Stomach (tissue), 9 donors: ENCODE measurements around the gene FBXL7. TPM values are rescaled to one million over a fixed set of nuclear protein-coding genes. Genes with fewer than 3 reads are reported as not detected.

Experiments
- DNase-seq, 2 donors: peaks; one replicate each; pipeline versions ENCODE4 v3.0.0 to v3.0.0-alpha.2; 2013 to 2019
- H3K27ac ChIP-seq, 5 donors: fragments of 200-600 bp in 4 of 5; sonication (generic) in 4 of 5; one replicate each; pipeline ENCODE4 v1.5.1; 2013 to 2019; ENCODE audit warnings: mild to moderate bottlenecking in 1 of 5, moderate library complexity in 1 of 5
- H3K27me3 ChIP-seq, 3 donors: fragments of 200-600 bp; sonication (generic); one replicate each; pipeline ENCODE4 v1.5.1; 2017 to 2019; ENCODE audit warnings: mixed run types in 1 of 3
- H3K36me3 ChIP-seq, 4 donors: fragments of 200-600 bp; sonication (generic); 1 replicate in 3 of 4; 2 replicates in 1 of 4; pipeline ENCODE4 v1.5.1; 2016 to 2019
- H3K4me1 ChIP-seq, 4 donors: fragments of 200-600 bp; sonication (generic); one replicate each; pipeline ENCODE4 v1.5.1; 2016 to 2019
- H3K4me3 ChIP-seq, 4 donors: fragments of 200-600 bp; sonication (generic) in 3 of 4; one replicate each; pipeline ENCODE4 v1.5.1; 2016 to 2019; ENCODE audit warnings: mild to moderate bottlenecking in 1 of 4
- H3K9me3 ChIP-seq, 4 donors: fragments of 200-600 bp; sonication (generic); one replicate each; pipeline ENCODE4 v1.5.1; 2016 to 2019
- CTCF ChIP-seq, 7 experiments: fragments of 450-650 bp in 4 of 7; fragments of 200-600 bp in 3 of 7; sonication (generic) in 3 of 7; IDR thresholded peaks; one replicate each; pipeline ENCODE4 v1.5.1; 2016 to 2019; ENCODE audit warnings: antibody characterized with exemption in 7 of 7, control low read depth in 2 of 7, mild to moderate bottlenecking in 1 of 7
- EP300 ChIP-seq: sonication (generic); formaldehyde crosslinking; IDR thresholded peaks from one replicate; pipeline ENCODE4 v1.6.1; 2017; ENCODE audit warnings: antibody characterized with exemption
- POLR2A ChIP-seq, 4 donors: fragments of 450-650 bp; IDR thresholded peaks; one replicate each; pipeline ENCODE4 v1.6.1; 2016; ENCODE audit warnings: antibody characterized with exemption in 4 of 4, control low read depth in 2 of 4, mild to moderate bottlenecking in 1 of 4, moderate library complexity in 1 of 4
- POLR2AphosphoS5 ChIP-seq, 3 donors: sonication (generic); formaldehyde crosslinking; IDR thresholded peaks; one replicate each; pipeline ENCODE4 v1.6.1; 2016; ENCODE audit warnings: antibody characterized with exemption in 3 of 3
- WGBS, 5 donors: extraction: QIAGEN DNeasy Blood & Tissue Kit in 3 of 5; methylation state at CpG; one replicate each; pipeline versions ENCODE4 v1.1.5 to v1.1.7; 2013 to 2018; 5-methylcytosine and 5-hydroxymethylcytosine counted together
- intact Hi-C: fragments of 100-400 bp; cut with DNase I; formaldehyde crosslinking; loops from one replicate; pipeline ENCODE4 v1.15.1; 2023; ENCODE audit warnings: low total_unique reads
- polyA plus RNA-seq, 3 donors: library from polyadenylated mRNA; stranded (reverse); fragments of 200-250 nt; gene quantifications; one replicate each; pipeline ENCODE4 v1.2.3, GENCODE V29; 2013
- total RNA-seq, 5 donors: library from RNA; depleted of rRNA; stranded (reverse); fragments of >200 nt; gene quantifications; one replicate each; pipeline versions ENCODE4 v1.1.0 to v1.2.3, GENCODE V29; 2014 to 2016
- donor health status: healthy with polysubstance abuse.
- donor health status: Bipolar disorder and iron deficiency.
- donor health status: healthy.

The FBXL7 gene
- total and polyA plus RNA-seq, 8 donors, result 3.6 to 17.1 (median 6.8) TPM

GRCh38 chr5:15564957-15565356, 65.0 kb downstream of the FBXL7 start:
- Histone ChIP-seq H3K27me3 (no peaks in the 10 kb centered on the region), H3K4me1 (peaks cover 0 to 6% (median 0%) of the 10 kb centered on the region in 4 donors), H3K27ac (no peak overlapping the region), H3K9me3 (peaks cover 0 to 8% (median 3%) of the 10 kb centered on the region in 4 donors), H3K36me3 (no peaks in the 10 kb centered on the region), H3K4me3 (no peak overlapping the region)
- WGBS, 5 donors, result 78 to 96% (median 96%) methylated on average over 1 of the region's 1 CpG
- intact Hi-C loops, result no loop called here
- DNase-seq, result no peak
- TF ChIP-seq POLR2AphosphoS5 (IDR thresholded peaks at IDR 0.05) (no peak), EP300 (no peak), POLR2A (IDR thresholded peaks at IDR 0.05) (no peak), CTCF (IDR thresholded peaks at IDR 0.05) (no peak)

DNA sequence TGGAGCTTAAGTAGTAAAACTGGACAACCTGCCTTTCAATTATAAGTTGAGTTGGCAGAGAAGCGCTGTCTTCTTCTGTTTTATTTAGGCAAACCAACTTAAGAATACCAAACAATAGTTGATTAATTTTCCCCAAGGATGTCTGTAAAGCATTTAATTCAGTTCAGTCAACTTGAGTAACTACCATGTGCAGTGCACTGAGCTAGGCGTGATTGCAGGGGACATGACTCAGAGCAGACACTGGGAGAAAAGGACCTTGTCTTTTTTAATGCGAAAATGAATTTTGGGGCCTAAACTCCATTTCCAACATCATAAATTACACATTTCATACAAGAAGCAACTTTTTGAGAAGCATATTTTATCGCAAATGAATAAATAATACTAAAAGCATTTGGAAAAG, 66.3 kb downstream of the FBXL7 start:
- 78 to 86% (median 83%) methylated on average over 4 of the region's 4 CpGs for WGBS, 5 donors
- TF ChIP-seq CTCF (IDR thresholded peaks at IDR 0.05) (no peak), POLR2A (IDR thresholded peaks at IDR 0.05) (no peak), EP300 (no peak)
- intact Hi-C loops, result no loop called here

DNA sequence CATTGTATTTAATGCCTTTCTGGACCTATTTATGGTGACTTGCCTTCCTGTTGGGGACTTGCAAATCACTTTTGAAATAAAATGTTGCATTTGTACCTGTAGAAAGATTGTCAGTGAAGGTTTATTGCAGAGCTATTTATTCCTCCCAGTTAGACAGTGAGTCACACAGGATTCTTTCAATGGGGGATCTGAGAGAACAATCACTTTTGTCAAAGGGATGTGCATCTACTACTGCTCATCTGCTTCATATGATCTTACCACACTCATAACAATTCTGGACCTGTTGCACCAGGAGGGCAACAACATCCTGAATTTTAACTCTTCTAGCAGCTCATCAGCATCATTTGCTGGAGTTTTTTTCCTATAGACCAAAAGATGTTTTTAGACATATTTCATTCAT, 66.8 kb downstream of the FBXL7 start:
- H3K9me3 ChIP-seq, result peaks cover 0 to 3% (median 1%) of the 10 kb centered on the region in 4 donors
- no peaks in the 10 kb centered on the region for H3K36me3 ChIP-seq
- no peak overlapping the region for H3K4me3 ChIP-seq
- H3K27ac ChIP-seq, result no peak overlapping the region
- H3K4me1 ChIP-seq, result peaks cover 0 to 6% (median 0%) of the 10 kb centered on the region in 4 donors
- DNase-seq, result no peak
- TF ChIP-seq POLR2A (IDR thresholded peaks at IDR 0.05) (no peak), EP300 (no peak), CTCF (IDR thresholded peaks at IDR 0.05) (no peak), POLR2AphosphoS5 (IDR thresholded peaks at IDR 0.05) (no peak)
- intact Hi-C loops, result no loop called here
- H3K27me3 ChIP-seq, result no peaks in the 10 kb centered on the region

More for the DNA sequence above, 66.3 kb downstream of the FBXL7 start:
- no peak overlapping the region for H3K4me3 ChIP-seq
- peaks cover 0 to 8% (median 3%) of the 10 kb centered on the region in 4 donors for H3K9me3 ChIP-seq
- no peaks in the 10 kb centered on the region for H3K27me3 ChIP-seq
- no peak for DNase-seq
- H3K36me3 ChIP-seq, result no peaks in the 10 kb centered on the region
- H3K27ac ChIP-seq, result no peak overlapping the region
- H3K4me1 ChIP-seq, result peaks cover 0 to 6% (median 0%) of the 10 kb centered on the region in 4 donors

DNA sequence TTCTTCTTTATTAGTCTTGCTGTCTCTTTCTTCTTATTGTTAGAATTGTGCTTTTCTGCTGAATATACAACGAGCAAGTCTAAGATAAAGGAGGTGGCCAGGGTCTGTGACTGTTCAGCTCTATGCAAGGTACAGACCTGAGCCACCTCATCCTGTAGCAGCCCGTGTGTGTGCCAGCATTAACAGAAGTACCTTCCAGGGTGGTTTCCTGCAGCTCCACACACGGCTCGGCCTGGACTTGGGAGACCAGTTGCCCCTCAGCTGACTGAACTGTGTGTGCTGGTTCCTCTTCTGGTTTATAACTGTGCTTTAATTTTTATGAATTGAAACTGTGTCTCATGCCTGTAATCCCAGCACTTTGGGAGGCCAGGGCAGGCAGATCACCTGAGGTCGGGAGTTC, 70.5 kb downstream of the FBXL7 start:
- H3K36me3 ChIP-seq, result no peaks in the 10 kb centered on the region
- no peaks in the 10 kb centered on the region for H3K27me3 ChIP-seq
- H3K4me3 ChIP-seq, result no peak overlapping the region
- no peak for DNase-seq
- WGBS, 5 donors, result 70 to 84% (median 80%) methylated on average over 4 to 5 of the region's 5 CpGs
- intact Hi-C loops, result no loop called here
- H3K9me3 ChIP-seq, result no peaks in the 10 kb centered on the region
- TF ChIP-seq POLR2A (IDR thresholded peaks at IDR 0.05), result no peak
- no peak for TF ChIP-seq CTCF (IDR thresholded peaks at IDR 0.05)
- TF ChIP-seq EP300, result no peak
- no peak for TF ChIP-seq POLR2AphosphoS5 (IDR thresholded peaks at IDR 0.05)
- H3K27ac ChIP-seq, result no peak overlapping the region
- H3K4me1 ChIP-seq, result peaks cover 0 to 12% (median 6%) of the 10 kb centered on the region in 4 donors
